Uterus (tissue), 4 donors: ENCODE data around the gene CNN2. TPM values are rescaled to one million over a fixed set of nuclear protein-coding genes. Genes with fewer than 3 reads are reported as not detected.

Experiments
- DNase-seq, 2 donors: peaks; one replicate each; pipeline ENCODE4 v3.0.0-alpha.2; 2019 to 2020
- H3K27ac ChIP-seq, 2 donors: fragments of 200-600 bp; sonication (generic); 1 replicate in 1 of 2; 2 replicates in 1 of 2; pipeline ENCODE4 v1.5.1; 2016 to 2018
- H3K27me3 ChIP-seq, 2 donors: fragments of 200-600 bp; sonication (generic); one replicate each; pipeline ENCODE4 v1.5.1; 2018 to 2019; ENCODE audit warnings: control low read depth in 1 of 2
- H3K36me3 ChIP-seq, 2 donors: fragments of 200-600 bp; sonication (generic); one replicate each; pipeline ENCODE4 v1.5.1; 2019; ENCODE audit warnings: control low read depth in 1 of 2
- H3K4me1 ChIP-seq, 2 donors: fragments of 200-600 bp; sonication (generic); one replicate each; pipeline ENCODE4 v1.5.1; 2018 to 2019; ENCODE audit warnings: control low read depth in 1 of 2
- H3K4me3 ChIP-seq, 2 donors: fragments of 200-600 bp; sonication (generic); 1 replicate in 1 of 2; 2 replicates in 1 of 2; pipeline ENCODE4 v1.5.1; 2018 to 2019; ENCODE audit warnings: mild to moderate bottlenecking in 1 of 2
- H3K9me3 ChIP-seq, 2 donors: fragments of 200-600 bp; sonication (generic); one replicate each; pipeline ENCODE4 v1.5.1; 2019; ENCODE audit warnings: control low read depth in 1 of 2
- CTCF ChIP-seq, 4 experiments: fragments of 200-600 bp in 2 of 4; fragments of 450-650 bp in 2 of 4; sonication (generic) in 2 of 4; IDR thresholded peaks; one replicate each; pipeline ENCODE4 v1.5.1; 2016 to 2019; ENCODE audit warnings: antibody characterized with exemption in 4 of 4, mild to moderate bottlenecking in 2 of 4, moderate library complexity in 1 of 4
- POLR2A ChIP-seq, 2 donors: fragments of 450-650 bp; IDR thresholded peaks; one replicate each; pipeline ENCODE4 v1.6.1; 2016; ENCODE audit warnings: antibody characterized with exemption in 2 of 2, mild to moderate bottlenecking in 1 of 2, moderate library complexity in 1 of 2
- intact Hi-C: fragments of 100-400 bp; cut with DNase I; formaldehyde crosslinking; loops from one replicate; pipeline ENCODE4 v1.15.1; 2023; ENCODE audit warnings: low total_unique reads
- total RNA-seq, 4 donors: library from RNA; depleted of rRNA in 3 of 4; stranded (reverse); fragments of >200 nt in 3 of 4; gene quantifications; one replicate each; pipeline versions ENCODE4 v1.1.0 to v1.2.4, GENCODE V29; 2014 to 2023
- donor health status: DM: yes; HTN: yes; CAD: no.

Gene CNN2
- total RNA-seq, 4 donors from 2014 or later: 14.3 to 186 (median 88.5) TPM

- intact Hi-C loops: loop anchor here (10.0 kb wide), 1 partner anchor 46 kb away; no protein-coding TSS in a partner anchor
- H3K27me3 ChIP-seq: no peaks in the 10 kb centered on the region
- no peaks in the 10 kb centered on the region for H3K9me3 ChIP-seq
- H3K4me1 ChIP-seq: peaks cover 0 to 13% of the 10 kb centered on the region in 2 donors
- DNase-seq: no peak
- no peak for TF ChIP-seq CTCF (IDR thresholded peaks at IDR 0.05)
- TF ChIP-seq POLR2A (IDR thresholded peaks at IDR 0.05): no peak
- no peak overlapping the region for H3K4me3 ChIP-seq
- H3K36me3 ChIP-seq: no peaks in the 10 kb centered on the region
- no peak overlapping the region for H3K27ac ChIP-seq
Observed at GRCh38 chr19:1080360-1081161, 54.2 kb downstream of the CNN2 start.

- Histone ChIP-seq H3K4me3 (no peak overlapping the region), H3K27ac (no peak overlapping the region), H3K9me3 (no peaks in the 10 kb centered on the region), H3K36me3 (no peaks in the 10 kb centered on the region), H3K4me1 (peaks cover 0 to 13% of the 10 kb centered on the region in 2 donors), H3K27me3 (no peaks in the 10 kb centered on the region)
- intact Hi-C loops: loop anchor here (10.0 kb wide), 1 partner anchor 47 kb away; no protein-coding TSS in a partner anchor
- no peak for DNase-seq
- no peak for TF ChIP-seq CTCF (IDR thresholded peaks at IDR 0.05)
- no peak for TF ChIP-seq POLR2A (IDR thresholded peaks at IDR 0.05)
Observed at GRCh38 chr19:1081301-1082164, 55.1 kb downstream of the CNN2 start.

GRCh38 chr19:1082165-1082927 lies 55.9 kb downstream of the CNN2 start:
- Histone ChIP-seq H3K4me3 (no peak overlapping the region), H3K27me3 (no peaks in the 10 kb centered on the region), H3K27ac (no peak overlapping the region), H3K9me3 (no peaks in the 10 kb centered on the region), H3K4me1 (peaks cover 0 to 13% of the 10 kb centered on the region in 2 donors), H3K36me3 (no peaks in the 10 kb centered on the region)
- intact Hi-C loops: loop anchor here (10.0 kb wide), 1 partner anchor 48 kb away; no protein-coding TSS in a partner anchor
- no peak for TF ChIP-seq POLR2A (IDR thresholded peaks at IDR 0.05)
- TF ChIP-seq CTCF (IDR thresholded peaks at IDR 0.05): no peak
- no peak for DNase-seq

- no peaks in the 10 kb centered on the region for H3K27me3 ChIP-seq
- intact Hi-C loops: loop anchor here (10.0 kb wide), 1 partner anchor 48 kb away; no protein-coding TSS in a partner anchor
- no peak for DNase-seq
- H3K36me3 ChIP-seq: no peaks in the 10 kb centered on the region
- H3K27ac ChIP-seq: no peak overlapping the region
- H3K9me3 ChIP-seq: no peaks in the 10 kb centered on the region
- no peak for TF ChIP-seq CTCF (IDR thresholded peaks at IDR 0.05)
- TF ChIP-seq POLR2A (IDR thresholded peaks at IDR 0.05): no peak
- H3K4me3 ChIP-seq: no peak overlapping the region
- H3K4me1 ChIP-seq: peaks cover 0 to 13% of the 10 kb centered on the region in 2 donors
Observed at GRCh38 chr19:1082928-1083816, 56.8 kb downstream of the CNN2 start.
